Frontal cortex (tissue), 4 donors: Measurements from ENCODE around the gene ZDHHC14. TPM values are rescaled to one million over a fixed set of nuclear protein-coding genes. Genes with fewer than 3 reads are reported as not detected.
"Not testable (repeated sequence)": the region's sequence is repeated elsewhere in the genome, so short reads cannot be mapped to it uniquely, and the experiment has no call there.

Experiments
- DNase-seq, 2 donors: peaks; one replicate each; pipeline ENCODE4 v3.0.0; 2012; ENCODE audit warnings: low spot score in 2 of 2
- FAIRE-seq: peaks from 2 replicates; lab custom pipeline; 2012; peaks lifted over from hg19 to GRCh38; lab: Jason Lieb, UNC
- total RNA-seq: library from RNA; depleted of rRNA; stranded (reverse); fragments of >200 nt; gene quantifications from one replicate; pipeline ENCODE4 v1.2.3, GENCODE V29; 2014
- donor health status: control.
- donor health status: control.
- donor health status: control.

The ZDHHC14 gene
- total RNA-seq, 1 donor from 2014 or later: 9.0 TPM

GRCh38 chr6:157685596-157686280 lies 304.7 kb downstream of the ZDHHC14 start:
- FAIRE-seq: no peak
- no peak for DNase-seq

GRCh38 chr6:157688275-157688959 lies 307.4 kb downstream of the ZDHHC14 start:
- DNase-seq: no peak
- FAIRE-seq: no peak

- no peak for FAIRE-seq
These were observed 308.1 kb downstream of the ZDHHC14 start for GRCh38 chr6:157688960-157689599.

GRCh38 chr6:157689875-157690274 lies 308.9 kb downstream of the ZDHHC14 start:
- FAIRE-seq: no peak
- no peak for DNase-seq

More at GRCh38 chr6:157688960-157689599, 308.1 kb downstream of the ZDHHC14 start:
- no peak for DNase-seq

- DNase-seq (no peak), FAIRE-seq (no peak)
These were observed 309.6 kb downstream of the ZDHHC14 start for GRCh38 chr6:157690441-157691210.

GRCh38 chr6:157691621-157692020 lies 310.6 kb downstream of the ZDHHC14 start:
- not testable (repeated sequence) for FAIRE-seq, DNase-seq

GRCh38 chr6:157693867-157694266 lies 312.9 kb downstream of the ZDHHC14 start:
- no peak for DNase-seq
- no peak for FAIRE-seq

GRCh38 chr6:157695301-157696040 lies 314.5 kb downstream of the ZDHHC14 start:
- DNase-seq (no peak), FAIRE-seq (no peak)

- DNase-seq (no peak), FAIRE-seq (no peak)
These were observed 319.0 kb downstream of the ZDHHC14 start for GRCh38 chr6:157699777-157700636.

- FAIRE-seq, DNase-seq: not testable (repeated sequence)
These were observed 325.4 kb downstream of the ZDHHC14 start for GRCh38 chr6:157706351-157706750.

GRCh38 chr6:157706883-157707282 lies 325.9 kb downstream of the ZDHHC14 start:
- no peak for FAIRE-seq

GRCh38 chr6:157707576-157707975 lies 326.6 kb downstream of the ZDHHC14 start:
- no peak for DNase-seq

More at GRCh38 chr6:157706883-157707282, 325.9 kb downstream of the ZDHHC14 start:
- DNase-seq: no peak

GRCh38 chr6:157708239-157708638 lies 327.2 kb downstream of the ZDHHC14 start:
- DNase-seq: no peak
- FAIRE-seq: no peak

More at GRCh38 chr6:157707576-157707975, 326.6 kb downstream of the ZDHHC14 start:
- FAIRE-seq: no peak

GRCh38 chr6:157708933-157709332 lies 327.9 kb downstream of the ZDHHC14 start:
- no peak for DNase-seq

GRCh38 chr6:157709555-157709954 lies 328.6 kb downstream of the ZDHHC14 start:
- FAIRE-seq (no peak), DNase-seq (no peak)

More at GRCh38 chr6:157708933-157709332, 327.9 kb downstream of the ZDHHC14 start:
- FAIRE-seq: no peak

- DNase-seq: no peak
- FAIRE-seq: no peak
These were observed 329.6 kb downstream of the ZDHHC14 start for GRCh38 chr6:157710604-157711003.

- no peak for FAIRE-seq
- DNase-seq: no peak
These were observed 330.1 kb downstream of the ZDHHC14 start for GRCh38 chr6:157711060-157711459.

- FAIRE-seq: no peak
These were observed 331.8 kb downstream of the ZDHHC14 start for GRCh38 chr6:157712585-157713295.

More at GRCh38 chr6:157712585-157713295, 331.8 kb downstream of the ZDHHC14 start:
- no peak for DNase-seq
